GM21619 (cell line): ENCODE results near the gene ATP6V1E1.
"Not testable (repeated sequence)": the region's sequence is repeated elsewhere in the genome, so short reads cannot be mapped to it uniquely, and the experiment has no call there.

Experiments
- ATAC-seq: cut with Tn5 transposase; IDR thresholded peaks from one replicate; pipeline ENCODE4 v1.9.1; 2021; ENCODE audit not compliant: unreplicated experiment

The ATP6V1E1 gene

GRCh38 chr22:17628406-17629172, at the start of gene ATP6V1E1:
ATP6V1E1 (minus strand) TSS chr22:17628749; CDS start chr22:17628635, 114 bp downstream.
- ATAC-seq = peak; percentile 98

GRCh38 chr22:17675584-17675983, 47.0 kb upstream of the ATP6V1E1 start:
- no peak for ATAC-seq

- no peak for ATAC-seq
Measured at GRCh38 chr22:17674152-17674551, 45.6 kb upstream of the ATP6V1E1 start.

- no peak for ATAC-seq
Measured at GRCh38 chr22:17672417-17672991, 44.0 kb upstream of the ATP6V1E1 start.

- ATAC-seq = not testable (repeated sequence)
Measured at GRCh38 chr22:17671521-17672092, 43.1 kb upstream of the ATP6V1E1 start.

GRCh38 chr22:17665854-17666253, 37.3 kb upstream of the ATP6V1E1 start:
- no peak for ATAC-seq

- no peak for ATAC-seq
Measured at GRCh38 chr22:17665248-17665647, 36.7 kb upstream of the ATP6V1E1 start.

- no peak for ATAC-seq
Measured at GRCh38 chr22:17664414-17665055, 36.0 kb upstream of the ATP6V1E1 start.

GRCh38 chr22:17656870-17657395, 28.4 kb upstream of the ATP6V1E1 start:
- ATAC-seq = no peak

GRCh38 chr22:17655289-17655688, 26.7 kb upstream of the ATP6V1E1 start:
- no peak for ATAC-seq

GRCh38 chr22:17648569-17648968, 20.0 kb upstream of the ATP6V1E1 start:
- ATAC-seq = no peak

GRCh38 chr22:17647991-17648390, 19.4 kb upstream of the ATP6V1E1 start:
- ATAC-seq = no peak

GRCh38 chr22:17647452-17647851, 18.9 kb upstream of the ATP6V1E1 start:
- ATAC-seq = no peak

- ATAC-seq = not testable (repeated sequence)
Measured at GRCh38 chr22:17642357-17642756, 13.8 kb upstream of the ATP6V1E1 start.

GRCh38 chr22:17641269-17641668, 12.7 kb upstream of the ATP6V1E1 start:
- no peak for ATAC-seq

GRCh38 chr22:17639247-17639741, 10.7 kb upstream of the ATP6V1E1 start:
- no peak for ATAC-seq

GRCh38 chr22:17638432-17639246, 10.1 kb upstream of the ATP6V1E1 start, which contains the start of gene BCL2L13:
BCL2L13 (plus strand) TSS chr22:17638757; CDS start chr22:17655712, 16,955 bp downstream.
- ATAC-seq = peak; percentile 90

GRCh38 chr22:17638182-17638431, 9.6 kb upstream of the ATP6V1E1 start:
- no peak for ATAC-seq

- no peak for ATAC-seq
Measured at GRCh38 chr22:17637490-17638181, 9.1 kb upstream of the ATP6V1E1 start.

GRCh38 chr22:17636850-17637249, 8.3 kb upstream of the ATP6V1E1 start:
- not testable (repeated sequence) for ATAC-seq
